HG03039 (cell line): Measurements from ENCODE around the gene ANP32A.
A peak's percentile ranks its signal among the peaks of the same experiment; 100 is the strongest.

Experiments
- ATAC-seq: cut with Tn5 transposase; IDR thresholded peaks from one replicate; pipeline ENCODE4 v1.9.1; 2021; ENCODE audit warnings: mild to moderate bottlenecking, moderate library complexity; ENCODE audit not compliant: unreplicated experiment

ANP32A gene

DNA sequence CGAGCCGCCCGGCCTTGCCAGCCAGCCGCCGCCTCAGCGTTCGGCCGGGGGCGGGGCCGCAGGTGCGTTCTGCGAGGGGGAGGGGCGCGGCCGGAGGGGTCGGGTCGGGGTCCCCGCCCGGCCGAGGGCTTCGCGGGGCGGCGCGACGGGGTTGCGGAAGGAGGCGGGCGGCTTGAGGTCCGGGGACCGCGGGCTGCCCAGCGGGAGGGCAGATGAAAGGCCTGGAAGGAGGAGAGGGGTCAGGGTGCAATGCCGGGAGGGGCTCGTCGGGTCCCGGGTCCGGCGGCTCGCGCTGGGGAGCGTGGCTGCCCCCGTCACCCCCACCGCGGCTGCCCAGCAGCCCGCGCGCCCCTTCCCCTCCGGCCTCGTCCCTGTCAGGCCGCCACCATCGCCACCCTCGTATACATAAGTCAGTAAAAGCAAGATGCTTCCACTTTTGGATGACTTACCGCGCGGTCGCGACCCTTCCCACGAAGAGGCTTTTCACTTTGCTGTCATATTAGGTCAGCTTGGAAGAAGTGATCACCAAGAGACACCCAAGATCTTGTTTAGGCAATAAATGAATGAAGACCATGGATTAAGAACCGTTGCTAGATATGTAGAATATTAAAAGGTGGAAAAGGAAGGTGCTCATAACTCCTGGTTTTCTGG, 620 bp upstream of the ANP32A start:
- ATAC-seq = peak; percentile 16

- no peak for ATAC-seq
These were observed 1.0 kb downstream of the ANP32A start for GRCh38 chr15:68819495-68820294.

GRCh38 chr15:68818769-68819494, 1.8 kb downstream of the ANP32A start:
- ATAC-seq = no peak

- ATAC-seq = no peak
These were observed 2.5 kb downstream of the ANP32A start for GRCh38 chr15:68818066-68818768.

- ATAC-seq = no peak
These were observed 3.2 kb downstream of the ANP32A start for GRCh38 chr15:68817304-68818065.

- no peak for ATAC-seq
These were observed 3.8 kb downstream of the ANP32A start for GRCh38 chr15:68816795-68817303.

- no peak for ATAC-seq
These were observed 4.5 kb downstream of the ANP32A start for GRCh38 chr15:68816158-68816557.

DNA sequence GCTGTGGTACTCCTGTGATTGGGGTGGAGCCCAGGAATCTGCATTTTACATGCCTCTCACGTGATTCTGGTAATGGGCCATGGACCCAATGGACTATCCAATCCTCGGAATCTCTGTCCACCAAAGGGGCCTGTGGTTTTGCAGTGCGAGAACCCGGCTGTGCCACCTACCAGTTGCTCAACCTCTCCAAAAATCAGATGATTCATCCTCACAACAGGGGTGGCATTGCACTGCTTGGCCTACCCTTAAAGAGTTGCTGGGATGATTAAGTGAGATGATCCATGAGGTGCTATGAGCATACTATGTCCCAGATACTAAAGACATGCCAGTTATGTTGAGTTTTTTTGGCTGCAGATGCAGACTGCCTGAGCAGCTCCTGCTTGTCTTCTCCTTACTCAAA, 5.1 kb downstream of the ANP32A start:
- ATAC-seq = no peak

DNA sequence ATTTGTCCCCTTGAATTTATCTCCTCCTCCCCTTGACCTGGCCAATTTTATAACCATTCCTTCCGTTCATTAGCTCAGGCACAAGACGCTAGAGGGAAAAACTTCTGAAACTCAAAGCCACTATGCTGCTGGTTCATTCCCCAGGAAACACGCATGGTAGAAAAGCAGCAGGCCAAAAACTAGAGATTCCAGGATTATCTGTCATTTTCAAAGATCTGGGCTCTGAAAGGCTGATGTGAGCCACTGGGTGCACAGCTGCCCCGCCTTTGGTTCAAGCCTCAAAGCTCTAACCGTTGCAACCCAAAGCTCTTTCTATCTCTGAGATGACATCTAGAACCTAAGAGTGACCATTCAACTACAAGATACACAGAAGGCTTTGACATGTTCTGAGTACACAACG, 6.1 kb downstream of the ANP32A start:
- ATAC-seq = no peak

DNA sequence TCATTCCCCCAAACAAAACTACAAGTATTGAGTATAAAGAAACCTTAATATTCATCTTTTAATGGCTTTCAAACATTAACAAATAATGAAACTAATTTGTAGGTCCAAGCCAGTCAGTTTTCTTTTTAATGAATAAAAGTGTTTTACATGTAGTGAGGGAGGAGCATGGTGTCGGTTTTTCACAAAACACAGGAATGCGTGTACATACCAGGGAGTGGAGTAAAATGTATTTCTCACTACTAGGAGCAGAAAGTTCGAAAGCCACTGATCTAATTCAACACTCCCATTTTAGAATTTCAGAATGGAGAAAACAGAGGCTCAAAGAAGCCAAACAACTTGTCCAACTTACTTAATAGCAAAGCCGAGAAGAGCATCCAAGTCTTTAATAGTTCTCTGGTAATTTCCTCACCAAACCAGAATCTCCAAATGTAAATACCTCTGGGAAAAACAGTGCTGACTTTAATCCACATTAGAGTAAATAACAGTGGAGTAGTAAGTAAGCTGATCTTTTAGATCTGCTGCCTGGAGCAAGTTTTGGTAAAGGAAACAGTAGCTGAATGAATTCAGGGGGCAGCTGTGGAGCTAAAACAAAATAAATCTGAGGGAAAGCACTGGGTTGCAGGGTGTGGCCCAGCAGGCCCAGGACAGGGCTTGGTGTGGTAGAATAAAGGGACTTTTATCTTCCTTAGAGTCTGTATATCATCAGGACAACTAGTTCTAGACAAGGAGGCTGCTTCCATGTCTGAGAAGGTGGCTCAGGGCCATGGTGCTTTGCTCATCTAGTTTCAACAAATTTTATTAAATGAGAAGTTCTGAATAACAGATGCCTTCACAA, 7.9 kb downstream of the ANP32A start:
- ATAC-seq = no peak

DNA sequence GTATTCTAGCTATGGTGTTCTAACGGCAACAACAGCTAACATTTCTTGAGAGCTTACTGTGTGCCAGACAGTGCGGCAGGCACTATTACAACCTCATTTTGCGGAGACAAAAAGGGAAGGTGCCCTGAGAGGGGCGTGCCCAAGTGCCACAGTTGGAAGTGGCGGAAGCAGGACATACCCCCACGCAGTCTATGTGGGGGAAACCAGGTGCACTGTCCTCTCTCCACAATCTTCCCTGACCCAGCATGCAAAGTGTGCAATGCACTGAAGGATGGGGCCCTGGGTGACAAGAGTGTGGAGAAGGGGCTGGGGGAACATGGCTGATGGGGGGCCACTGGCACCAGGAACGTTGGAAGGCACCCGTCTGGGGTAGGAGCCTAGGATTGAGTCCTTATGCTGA, 8.6 kb downstream of the ANP32A start:
- no peak for ATAC-seq

- no peak for ATAC-seq
These were observed 11.2 kb downstream of the ANP32A start for GRCh38 chr15:68809517-68809916.

GRCh38 chr15:68808770-68809169, 11.9 kb downstream of the ANP32A start:
- no peak for ATAC-seq

GRCh38 chr15:68808091-68808490, 12.6 kb downstream of the ANP32A start:
- no peak for ATAC-seq

DNA sequence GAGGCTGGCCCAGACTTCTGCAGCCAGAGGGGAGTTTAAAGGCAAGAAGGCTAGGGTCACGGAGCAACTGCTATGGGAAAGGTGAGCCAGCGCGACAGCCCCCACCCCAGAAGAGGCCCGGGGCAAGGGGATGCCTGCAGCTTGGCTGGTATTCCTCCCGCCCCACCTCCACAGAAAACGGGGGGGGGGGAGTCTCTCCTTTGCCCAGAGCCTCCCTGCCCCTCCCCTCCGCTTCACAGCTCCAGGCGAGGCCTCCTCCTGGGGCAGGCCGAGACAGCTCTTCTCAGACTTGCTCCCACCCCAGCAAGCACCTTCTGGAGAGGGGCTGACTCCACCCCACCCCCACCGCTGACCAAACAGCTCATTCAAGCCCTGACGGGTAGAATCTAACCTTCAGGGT, 13.4 kb downstream of the ANP32A start:
- ATAC-seq = no peak

- ATAC-seq = no peak
These were observed 14.3 kb downstream of the ANP32A start for GRCh38 chr15:68806220-68807060.

GRCh38 chr15:68802373-68802772, 18.3 kb downstream of the ANP32A start:
- no peak for ATAC-seq

DNA sequence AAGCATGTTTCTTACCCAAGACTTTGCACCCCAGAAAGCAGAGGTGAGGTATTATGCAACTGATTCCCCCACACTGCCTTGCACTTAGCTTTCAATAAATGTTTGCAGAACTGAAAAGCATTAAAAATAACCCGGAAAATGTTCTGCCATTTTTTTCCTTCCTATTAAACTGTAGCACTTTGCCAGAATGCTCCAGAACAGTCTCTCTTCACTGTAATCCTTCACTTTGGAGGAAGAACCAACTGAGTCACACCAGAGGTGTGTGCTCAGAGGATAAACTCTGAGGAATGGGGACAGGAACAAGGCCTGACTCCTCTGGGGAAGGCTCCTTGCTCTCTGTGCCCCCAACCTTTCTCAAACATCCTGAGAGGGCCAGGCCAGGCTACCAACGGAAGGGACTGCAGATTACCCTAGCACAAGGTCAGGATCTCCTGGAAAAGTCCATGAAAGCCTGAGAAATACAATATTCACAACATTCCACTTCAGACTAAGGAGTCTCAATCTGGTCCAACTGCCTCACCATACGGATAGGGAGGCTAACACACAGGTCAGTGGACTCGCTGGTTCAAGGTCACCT, 19.0 kb downstream of the ANP32A start:
- no peak for ATAC-seq
